Ureter (tissue), 1 donor: ENCODE results near the gene MAG. TPM values are rescaled to one million over a fixed set of nuclear protein-coding genes. Genes with fewer than 3 reads are reported as not detected.
"Not testable (repeated sequence)": the region's sequence is repeated elsewhere in the genome, so short reads cannot be mapped to it uniquely, and the experiment has no call there.

Experiments
- DNase-seq: peaks from one replicate; pipeline ENCODE4 v3.0.0-alpha.2; 2020; ENCODE audit warnings: low spot score
- total RNA-seq: library from RNA; stranded (reverse); gene quantifications from one replicate; pipeline ENCODE4 v1.2.4, GENCODE V29; 2023
- donor health status: DM: yes; HTN: yes; CAD: no.

Gene MAG
- total RNA-seq, 1 donor from 2014 or later, result not detected

- DNase-seq, result no peak
Observed at GRCh38 chr19:35281303-35281702, 10.7 kb upstream of the MAG start.

- DNase-seq, result no peak
Observed at GRCh38 chr19:35284153-35285094, 7.5 kb upstream of the MAG start.

GRCh38 chr19:35285095-35285449 lies 6.9 kb upstream of the MAG start:
- DNase-seq, result no peak

- not testable (repeated sequence) for DNase-seq
Observed at GRCh38 chr19:35285465-35285864, 6.5 kb upstream of the MAG start.

GRCh38 chr19:35286101-35286500 lies 5.9 kb upstream of the MAG start:
- not testable (repeated sequence) for DNase-seq

- no peak for DNase-seq
Observed at GRCh38 chr19:35287713-35288112, 4.2 kb upstream of the MAG start.

GRCh38 chr19:35288331-35288730 lies 3.6 kb upstream of the MAG start:
- DNase-seq, result no peak

GRCh38 chr19:35288906-35289305 lies 3.1 kb upstream of the MAG start:
- DNase-seq, result no peak

GRCh38 chr19:35290381-35291127 lies 1.4 kb upstream of the MAG start:
- DNase-seq, result no peak

- DNase-seq, result no peak
Observed at GRCh38 chr19:35291259-35291658, 702 bp upstream of the MAG start.

- DNase-seq, result no peak
Observed at GRCh38 chr19:35292421-35293362, 731 bp downstream of the MAG start.

- no peak for DNase-seq
Observed at GRCh38 chr19:35293363-35293739, 1.4 kb downstream of the MAG start.

GRCh38 chr19:35293808-35294207 lies 1.8 kb downstream of the MAG start:
- no peak for DNase-seq

- no peak for DNase-seq
Observed at GRCh38 chr19:35294328-35294727, 2.4 kb downstream of the MAG start.

GRCh38 chr19:35294859-35295791 lies 3.2 kb downstream of the MAG start:
- DNase-seq, result no peak

GRCh38 chr19:35295792-35296462 lies 4.0 kb downstream of the MAG start:
- no peak for DNase-seq

- no peak for DNase-seq
Observed at GRCh38 chr19:35296644-35297514, 4.9 kb downstream of the MAG start.

GRCh38 chr19:35297515-35297848 lies 5.5 kb downstream of the MAG start:
- no peak for DNase-seq

GRCh38 chr19:35297922-35298321 lies 6.0 kb downstream of the MAG start:
- DNase-seq, result no peak
